H1 (cell line): Measurements from ENCODE around the gene TPD52L1. TPM values are rescaled to one million over a fixed set of nuclear protein-coding genes. Genes with fewer than 3 reads are reported as not detected.

Experiments used
- polyA plus RNA-seq, 7 experiments: library from polyadenylated mRNA; depleted of rRNA in 3 of 7; stranded (reverse) in 5 of 7; unstranded in 2 of 7; fragments of >200 nt in 5 of 7; fragments of 200-250 nt in 2 of 7; gene quantifications; 1 replicate in 5 of 7; 2 replicates in 1 of 7; 4 replicates in 1 of 7; pipeline versions ENCODE4 v1.2.1 to v1.2.3, GENCODE V29; 2011 to 2013; ENCODE audit warnings: missing spikeins in 2 of 7, mixed read lengths in 2 of 7
- total RNA-seq: library from RNA; stranded (reverse); fragmentation: NEBNext Ultra II Directional; extraction: Animal tissue kit (Norgen Biotek cat#: 25700); gene quantifications from 2 replicates; pipeline ENCODE4 v1.2.1, GENCODE V29; 2021

TPD52L1 gene
- total and polyA plus RNA-seq, 2 of the 8 experiments (the other 6 are each of a cell fraction or from before 2014, with no cell fraction given): 7.4 to 14.2 TPM

Other genes starting within 250 kb of the TPD52L1 start
- 8.9 and 12.0 TPM in 2 replicates for gene RNF217, start 191.3 kb upstream of the TPD52L1 start, total RNA-seq
- 1.7 and 2.0 TPM in 2 replicates for gene RNF217, start 191.3 kb upstream of the TPD52L1 start, polyA plus RNA-seq (2011; rRNA removed)
- gene HDDC2, start 148.2 kb downstream of the TPD52L1 start, total RNA-seq: 86.0 and 89.3 TPM in 2 replicates
- gene HDDC2, start 148.2 kb downstream of the TPD52L1 start, polyA plus RNA-seq (2011; rRNA removed): 96.8 and 129 TPM in 2 replicates